ENCODE results near the gene SSTR3. TPM values are rescaled to one million over a fixed set of nuclear protein-coding genes. Genes with fewer than 3 reads are reported as not detected.
A peak's percentile ranks its signal among the peaks of the same experiment; 100 is the strongest.

The SSTR3 gene
- total and polyA plus RNA-seq, 9 of the 15 experiments (the other 6 are each of a cell fraction or from before 2014, with no cell fraction given) = 0.03 TPM; not detected in 8

- Histone ChIP-seq H3K27me3 (ENCODE audit: control insufficient read depth in 2 of 2, insufficient read depth in 2 of 2, low read length in 2 of 2) (no peaks in the 10 kb centered on the region; a peak in 1 of 5 replicates), H3K4me2 (ENCODE audit: insufficient read depth, low read length) (no peak overlapping the region), H3K9me1 (ENCODE audit: control insufficient read depth, insufficient read depth, low read length) (no peaks in the 10 kb centered on the region), H3K4me3 (no peak overlapping the region), H3K27ac (ENCODE audit: extremely low read depth, low read depth, low read length) (no peak overlapping the region), H3K9ac (ENCODE audit: insufficient read depth in 1 of 2, low read depth in 2 of 2, low read length in 2 of 2) (no peak overlapping the region), H4K20me1 (replicated peaks; ENCODE audit: control insufficient read depth, insufficient read depth, low read length) (no peaks in the 10 kb centered on the region), H3K79me2 (ENCODE audit: control insufficient read depth, insufficient read depth, low read length) (no peaks in the 10 kb centered on the region), H3K4me1 (replicated peaks in 1 of 2; ENCODE audit: control insufficient read depth in 2 of 2, insufficient read depth in 2 of 2, low read length in 2 of 2) (peaks cover 6 to 31% of the 10 kb centered on the region in 2 experiments), H3K9me3 (replicated peaks; ENCODE audit: control insufficient read depth, insufficient read depth, low read depth, low read length) (no peaks in the 10 kb centered on the region), H2AFZ (ENCODE audit: low read depth, low read length) (peak overlapping the region; percentile 40), H3K36me3 (ENCODE audit: control insufficient read depth, insufficient read depth, low read length) (no peaks in the 10 kb centered on the region)
- ChIA-PET CTCF (ENCODE audit: low intra/inter-chr PET ratio) (no interaction called here), POLR2A (no interaction called here)
- TF ChIP-seq USF1 (CRISPR knock-in tag; IDR thresholded peaks at IDR 0.05) = 0 out of 2 replicates have a peak, but pooled peaks have one; percentile 0
- no peak for TF ChIP-seq NCOA2 (IDR thresholded peaks at IDR 0.05; ENCODE audit: partially characterized antibody in 2 of 2)
- TF ChIP-seq, protein P1, sequence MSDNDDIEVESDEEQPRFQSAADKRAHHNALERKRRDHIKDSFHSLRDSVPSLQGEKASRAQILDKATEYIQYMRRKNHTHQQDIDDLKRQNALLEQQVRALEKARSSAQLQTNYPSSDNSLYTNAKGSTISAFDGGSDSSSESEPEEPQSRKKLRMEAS (CRISPR knock-in tag; IDR thresholded peaks at IDR 0.05) = 0 out of 2 replicates have a peak, but pooled peaks have one; percentile 2
- intact Hi-C loops (cut with micrococcal nuclease) = no loop called here
- FAIRE-seq (no peak), DNase-seq (ENCODE audit: extremely low read depth in 1 of 4, low spot score in 3 of 4) (no peak), ATAC-seq (no peak)
- BruUV-seq (replicated peaks) = no TSS peak
- WGBS (ENCODE audit: insufficient coverage, low coverage, missing lambda C conversion rate) = 54% methylated on average over 4 of the region's 5 CpGs
- in situ Hi-C loops (cut with MboI) = no loop called here
These were observed 8.1 kb downstream of the SSTR3 start for GRCh38 chr22:37204045-37204655.

All from K562 (cell line).